Measurements from ENCODE around the gene UGGT2. TPM values are rescaled to one million over a fixed set of nuclear protein-coding genes. Genes with fewer than 3 reads are reported as not detected.

UGGT2 gene
- total RNA-seq, 2 experiments from 2014 or later: 1.8 TPM; not detected in 1

DNA sequence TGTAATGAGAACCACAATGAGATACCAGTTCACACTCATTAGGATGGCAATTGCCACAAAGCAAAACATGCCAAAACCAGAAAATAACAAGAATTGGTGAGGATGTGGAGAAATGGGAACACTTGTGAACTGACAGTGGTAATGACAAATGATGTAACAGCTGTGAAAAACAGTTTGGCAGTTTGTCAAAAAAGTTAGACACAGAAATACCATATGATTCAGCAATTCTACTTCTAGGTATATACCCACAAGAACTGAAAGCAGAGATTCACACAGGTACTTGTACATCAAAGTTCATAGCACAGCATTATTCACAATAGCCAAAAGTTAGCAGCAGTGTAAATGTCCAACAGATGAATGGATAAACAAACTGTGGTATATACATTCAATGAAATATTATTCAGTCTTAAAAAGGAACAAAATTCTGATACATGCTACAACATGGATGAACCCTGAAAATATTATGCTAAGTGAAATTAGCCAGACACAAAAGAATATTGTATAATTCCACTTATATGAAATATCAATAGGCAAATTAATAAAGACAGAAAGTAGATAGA is 96.5 kb downstream of the UGGT2 start:
- Histone ChIP-seq H3K4me1 (ENCODE audit: insufficient read depth, low read length, poor library complexity, severe bottlenecking) (no peaks in the 10 kb centered on the region), H3K79me2 (ENCODE audit: insufficient read depth, low read depth, low read length) (no peaks in the 10 kb centered on the region), H3K36me3 (ENCODE audit: insufficient read depth, low read length) (no peaks in the 10 kb centered on the region), H4K20me1 (ENCODE audit: insufficient read depth, low read length) (no peaks in the 10 kb centered on the region), H3K27ac (ENCODE audit: low read depth, low read length, poor library complexity, severe bottlenecking) (no peak overlapping the region), H3K4me2 (ENCODE audit: low read length) (no peak overlapping the region), H2AFZ (ENCODE audit: low read length) (no peak overlapping the region), H3K9me2 (ENCODE audit: insufficient read depth, low read length) (no peaks in the 10 kb centered on the region), H3K4me3 (ENCODE audit: low read depth, low read length, poor library complexity, severe bottlenecking) (no peak overlapping the region), H3K9me3 (ENCODE audit: low read length) (no peaks in the 10 kb centered on the region)
- intact Hi-C loops (cut with micrococcal nuclease; ENCODE audit: unreplicated experiment): no loop called here
- DNase-seq (ENCODE audit: low spot score): no peak
- POLR2A ChIA-PET: no interaction called here
- TF ChIP-seq, protein P1, sequence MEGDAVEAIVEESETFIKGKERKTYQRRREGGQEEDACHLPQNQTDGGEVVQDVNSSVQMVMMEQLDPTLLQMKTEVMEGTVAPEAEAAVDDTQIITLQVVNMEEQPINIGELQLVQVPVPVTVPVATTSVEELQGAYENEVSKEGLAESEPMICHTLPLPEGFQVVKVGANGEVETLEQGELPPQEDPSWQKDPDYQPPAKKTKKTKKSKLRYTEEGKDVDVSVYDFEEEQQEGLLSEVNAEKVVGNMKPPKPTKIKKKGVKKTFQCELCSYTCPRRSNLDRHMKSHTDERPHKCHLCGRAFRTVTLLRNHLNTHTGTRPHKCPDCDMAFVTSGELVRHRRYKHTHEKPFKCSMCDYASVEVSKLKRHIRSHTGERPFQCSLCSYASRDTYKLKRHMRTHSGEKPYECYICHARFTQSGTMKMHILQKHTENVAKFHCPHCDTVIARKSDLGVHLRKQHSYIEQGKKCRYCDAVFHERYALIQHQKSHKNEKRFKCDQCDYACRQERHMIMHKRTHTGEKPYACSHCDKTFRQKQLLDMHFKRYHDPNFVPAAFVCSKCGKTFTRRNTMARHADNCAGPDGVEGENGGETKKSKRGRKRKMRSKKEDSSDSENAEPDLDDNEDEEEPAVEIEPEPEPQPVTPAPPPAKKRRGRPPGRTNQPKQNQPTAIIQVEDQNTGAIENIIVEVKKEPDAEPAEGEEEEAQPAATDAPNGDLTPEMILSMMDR (conservative IDR thresholded peaks at IDR 0.05; ENCODE audit: low read length): no peak
- no peak for TF ChIP-seq EZH2phosphoT487 (IDR thresholded peaks at IDR 0.05; ENCODE audit: borderline replicate concordance, low read depth, low read length)
- CTCF ChIA-PET (ENCODE audit: unreplicated experiment): no interaction called here
- BruUV-seq (replicated peaks): no TSS peak

DNA sequence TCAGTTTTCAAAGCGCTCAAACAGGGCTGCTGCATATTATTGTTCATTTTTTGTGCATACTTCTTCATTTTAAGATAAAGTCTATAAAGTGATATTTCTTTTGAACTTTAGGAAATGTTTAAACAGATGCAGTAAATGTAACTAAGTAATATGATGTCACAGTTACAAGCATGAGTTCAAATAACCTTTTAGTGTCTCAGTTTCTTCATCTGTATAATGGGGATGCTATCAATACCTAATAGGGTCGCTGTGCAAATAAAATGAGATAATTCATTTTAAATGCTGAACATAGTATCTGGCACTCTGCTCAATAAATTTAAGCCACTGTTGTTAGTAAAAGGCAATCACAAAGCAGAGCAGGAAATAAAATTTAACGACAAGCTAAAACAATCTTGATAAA is 97.5 kb downstream of the UGGT2 start:
- no peaks in the 10 kb centered on the region for H3K9me2 ChIP-seq (ENCODE audit: insufficient read depth, low read length)
- CTCF ChIA-PET (ENCODE audit: unreplicated experiment): no interaction called here
- no peaks in the 10 kb centered on the region for H3K36me3 ChIP-seq (ENCODE audit: insufficient read depth, low read length)

DNA sequence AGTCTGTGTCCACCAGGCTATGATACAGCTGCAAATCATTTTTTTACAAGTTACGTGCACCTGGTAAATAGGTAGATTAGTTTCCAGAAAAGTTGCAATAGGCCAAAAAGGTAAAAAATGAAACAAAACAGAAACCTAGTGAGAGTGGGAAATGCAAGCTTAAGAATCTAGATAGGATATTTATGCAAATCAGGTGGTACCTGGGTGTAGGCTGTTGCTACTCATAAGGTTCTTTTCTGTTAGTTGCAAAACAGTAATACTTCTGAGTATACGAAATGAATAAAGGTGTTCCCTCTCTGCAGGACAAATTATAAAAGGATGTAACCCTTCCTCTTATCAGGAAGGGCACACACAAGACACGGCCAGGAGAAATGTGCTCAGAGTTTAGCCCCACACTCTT is 97.9 kb downstream of the UGGT2 start:
- H2AFZ ChIP-seq (ENCODE audit: low read length): no peak overlapping the region
- H3K27ac ChIP-seq (ENCODE audit: low read depth, low read length, poor library complexity, severe bottlenecking): no peak overlapping the region
- no peak for DNase-seq (ENCODE audit: low spot score)
- CTCF ChIA-PET (ENCODE audit: unreplicated experiment): no interaction called here
- POLR2A ChIA-PET: no interaction called here
- H3K4me1 ChIP-seq (ENCODE audit: insufficient read depth, low read length, poor library complexity, severe bottlenecking): no peaks in the 10 kb centered on the region
- TF ChIP-seq, protein P1 (conservative IDR thresholded peaks at IDR 0.05; ENCODE audit: low read length): no peak
- TF ChIP-seq EZH2phosphoT487 (IDR thresholded peaks at IDR 0.05; ENCODE audit: borderline replicate concordance, low read depth, low read length): no peak
- no peak overlapping the region for H3K4me2 ChIP-seq (ENCODE audit: low read length)
- no peaks in the 10 kb centered on the region for H3K9me2 ChIP-seq (ENCODE audit: insufficient read depth, low read length)
- H3K79me2 ChIP-seq (ENCODE audit: insufficient read depth, low read depth, low read length): no peaks in the 10 kb centered on the region
- intact Hi-C loops (cut with micrococcal nuclease; ENCODE audit: unreplicated experiment): no loop called here
- H3K4me3 ChIP-seq (ENCODE audit: low read depth, low read length, poor library complexity, severe bottlenecking): no peak overlapping the region
- H3K36me3 ChIP-seq (ENCODE audit: insufficient read depth, low read length): no peaks in the 10 kb centered on the region
- H3K9me3 ChIP-seq (ENCODE audit: low read length): no peaks in the 10 kb centered on the region
- BruUV-seq (replicated peaks): no TSS peak
- no peaks in the 10 kb centered on the region for H4K20me1 ChIP-seq (ENCODE audit: insufficient read depth, low read length)

More for the DNA sequence above, 97.5 kb downstream of the UGGT2 start:
- H3K79me2 ChIP-seq (ENCODE audit: insufficient read depth, low read depth, low read length): no peaks in the 10 kb centered on the region
- H2AFZ ChIP-seq (ENCODE audit: low read length): no peak overlapping the region
- no peaks in the 10 kb centered on the region for H3K4me1 ChIP-seq (ENCODE audit: insufficient read depth, low read length, poor library complexity, severe bottlenecking)
- intact Hi-C loops (cut with micrococcal nuclease; ENCODE audit: unreplicated experiment): no loop called here
- no peak for DNase-seq (ENCODE audit: low spot score)
- POLR2A ChIA-PET: no interaction called here
- no peaks in the 10 kb centered on the region for H4K20me1 ChIP-seq (ENCODE audit: insufficient read depth, low read length)
- TF ChIP-seq, protein P1 (conservative IDR thresholded peaks at IDR 0.05; ENCODE audit: low read length): no peak
- no peak for TF ChIP-seq EZH2phosphoT487 (IDR thresholded peaks at IDR 0.05; ENCODE audit: borderline replicate concordance, low read depth, low read length)
- no peak overlapping the region for H3K4me3 ChIP-seq (ENCODE audit: low read depth, low read length, poor library complexity, severe bottlenecking)
- no peak overlapping the region for H3K27ac ChIP-seq (ENCODE audit: low read depth, low read length, poor library complexity, severe bottlenecking)
- H3K9me3 ChIP-seq (ENCODE audit: low read length): no peaks in the 10 kb centered on the region
- no TSS peak for BruUV-seq (replicated peaks)
- H3K4me2 ChIP-seq (ENCODE audit: low read length): no peak overlapping the region

Data from OCI-LY7 (cell line).